NOMO-1 treated with dmso at 0.1 percent for 144 hours (cell line): ENCODE data around the gene PMCH.
"Not testable (repeated sequence)": the region's sequence is repeated elsewhere in the genome, so short reads cannot be mapped to it uniquely, and the experiment has no call there.

ENCODE experiments used
- DNase-seq: peaks from one replicate; lab custom pipeline; 2025; ENCODE audit not compliant: unreplicated experiment; lab: John Stamatoyannopoulos, UW

PMCH gene

GRCh38 chr12:102197789-102198188 lies at the start of gene PMCH:
Gene PMCH, minus strand, starts transcription at chr12:102197833. Its CDS starts 63 bp downstream, at chr12:102197770.
- DNase-seq: no peak

GRCh38 chr12:102240859-102241258 lies 43.2 kb upstream of the PMCH start:
- not testable (repeated sequence) for DNase-seq

GRCh38 chr12:102234599-102234998 lies 37.0 kb upstream of the PMCH start:
- no peak for DNase-seq

- DNase-seq: no peak
These were observed 34.8 kb upstream of the PMCH start for GRCh38 chr12:102232446-102232845.

GRCh38 chr12:102232036-102232435 lies 34.4 kb upstream of the PMCH start:
- no peak for DNase-seq

- DNase-seq: no peak
These were observed 30.3 kb upstream of the PMCH start for GRCh38 chr12:102227954-102228353.

- no peak for DNase-seq
These were observed 23.1 kb upstream of the PMCH start for GRCh38 chr12:102220736-102221135.

- no peak for DNase-seq
These were observed 18.5 kb upstream of the PMCH start for GRCh38 chr12:102215992-102216691.

- DNase-seq: no peak
These were observed 6.4 kb upstream of the PMCH start for GRCh38 chr12:102204025-102204424.

- no peak for DNase-seq
These were observed 4.9 kb upstream of the PMCH start for GRCh38 chr12:102202556-102202955.

- no peak for DNase-seq
These were observed 3.9 kb upstream of the PMCH start for GRCh38 chr12:102201436-102202061.

GRCh38 chr12:102195826-102196225 lies 1.8 kb downstream of the PMCH start:
- DNase-seq: no peak

- no peak for DNase-seq
These were observed 15.0 kb downstream of the PMCH start for GRCh38 chr12:102182635-102183034.

- DNase-seq: no peak
These were observed 22.9 kb downstream of the PMCH start for GRCh38 chr12:102174761-102175160.

- DNase-seq: no peak
These were observed 23.5 kb downstream of the PMCH start for GRCh38 chr12:102174117-102174516.

- no peak for DNase-seq
These were observed 25.2 kb downstream of the PMCH start for GRCh38 chr12:102172436-102172835.

GRCh38 chr12:102171951-102172350 lies 25.7 kb downstream of the PMCH start:
- DNase-seq: no peak

GRCh38 chr12:102169922-102170621 lies 27.6 kb downstream of the PMCH start:
- DNase-seq: no peak

- DNase-seq: no peak
These were observed 29.6 kb downstream of the PMCH start for GRCh38 chr12:102167821-102168604.

GRCh38 chr12:102163383-102163782 lies 34.2 kb downstream of the PMCH start:
- no peak for DNase-seq

GRCh38 chr12:102155206-102155605 lies 42.4 kb downstream of the PMCH start:
- not testable (repeated sequence) for DNase-seq
